H9 (cell line): ENCODE measurements around the gene TMEFF2. TPM values are rescaled to one million over a fixed set of nuclear protein-coding genes. Genes with fewer than 3 reads are reported as not detected.

Experiments
- DNase-seq: peaks from one replicate; pipeline ENCODE4 v3.0.0-alpha.2; 2017
- H2AFZ ChIP-seq: one replicate; pipeline ENCODE4 v1.6.1; 2013; ENCODE audit warnings: mild to moderate bottlenecking, low read length, control low read depth, moderate library complexity
- H2AK5ac ChIP-seq: 2 replicates; pipeline ENCODE4 v1.6.1; 2013; ENCODE audit warnings: low read length, control low read depth, mixed read lengths; ENCODE audit not compliant: insufficient read length
- H2BK120ac ChIP-seq: one replicate; pipeline ENCODE4 v1.6.1; 2013; ENCODE audit warnings: low read depth, mild to moderate bottlenecking, low read length, control low read depth, inconsistent platforms; ENCODE audit not compliant: poor library complexity, severe bottlenecking
- H2BK12ac ChIP-seq: 2 replicates; pipeline ENCODE4 v1.6.1; 2013; ENCODE audit warnings: low read length, control low read depth, mixed read lengths, low read depth; ENCODE audit not compliant: insufficient read length
- H2BK15ac ChIP-seq: 2 replicates; pipeline ENCODE4 v1.6.1; 2013; ENCODE audit warnings: low read depth, low read length, control low read depth
- H2BK20ac ChIP-seq: one replicate; pipeline ENCODE4 v1.6.1; 2013; ENCODE audit warnings: low read depth, mild to moderate bottlenecking, low read length, control low read depth, inconsistent platforms; ENCODE audit not compliant: poor library complexity, severe bottlenecking
- H2BK5ac ChIP-seq: 2 replicates; pipeline ENCODE4 v1.6.1; 2013; ENCODE audit warnings: low read length, control low read depth, mixed read lengths; ENCODE audit not compliant: insufficient read length
- H3K14ac ChIP-seq: 2 replicates; pipeline ENCODE4 v1.6.1; 2013; ENCODE audit warnings: low read length, control low read depth; ENCODE audit not compliant: insufficient read depth
- H3K18ac ChIP-seq: 2 replicates; pipeline ENCODE4 v1.6.1; 2013; ENCODE audit warnings: low read depth, mild to moderate bottlenecking, mixed read lengths, low read length, control low read depth; ENCODE audit not compliant: insufficient read length
- H3K23ac ChIP-seq: 2 replicates; pipeline ENCODE4 v1.6.1; 2013; ENCODE audit warnings: low read length, control low read depth, mixed read lengths, low read depth; ENCODE audit not compliant: insufficient read length
- H3K23me2 ChIP-seq: 2 replicates; pipeline ENCODE4 v1.6.1; 2013; ENCODE audit warnings: low read depth, mild to moderate bottlenecking, mixed read lengths, low read length, control low read depth; ENCODE audit not compliant: insufficient read length, poor library complexity, severe bottlenecking
- H3K27ac ChIP-seq: 2 replicates; pipeline ENCODE4 v1.5.1; 2013; ENCODE audit warnings: low read length, control low read depth, mixed read lengths, low read depth; ENCODE audit not compliant: insufficient read length
- H3K27me3 ChIP-seq: 2 replicates; pipeline ENCODE4 v1.6.1; 2013; ENCODE audit warnings: low read length, control low read depth, inconsistent platforms; ENCODE audit not compliant: insufficient read depth
- H3K4ac ChIP-seq: 2 replicates; pipeline ENCODE4 v1.6.1; 2013; ENCODE audit warnings: low read depth, mild to moderate bottlenecking, control low read depth, inconsistent platforms, low read length, moderate library complexity
- H3K4me1 ChIP-seq: 2 replicates; pipeline ENCODE4 v1.6.1; 2013; ENCODE audit warnings: low read length, control low read depth, inconsistent platforms; ENCODE audit not compliant: insufficient read depth
- H3K4me2 ChIP-seq: 2 replicates; pipeline ENCODE4 v1.6.1; 2013; ENCODE audit warnings: low read length, control low read depth, mixed read lengths; ENCODE audit not compliant: insufficient read length, insufficient read depth
- H3K56ac ChIP-seq: 2 replicates; pipeline ENCODE4 v1.6.1; 2013; ENCODE audit warnings: low read depth, mild to moderate bottlenecking, mixed read lengths, low read length, control low read depth; ENCODE audit not compliant: insufficient read length
- H3K79me1 ChIP-seq: 2 replicates; pipeline ENCODE4 v1.6.1; 2013; ENCODE audit warnings: low read depth, mild to moderate bottlenecking, moderate library complexity, low read length, control low read depth, inconsistent platforms; ENCODE audit not compliant: insufficient read depth, poor library complexity, severe bottlenecking
- H3K79me2 ChIP-seq: 2 replicates; pipeline ENCODE4 v1.6.1; 2013; ENCODE audit warnings: low read length, control low read depth, inconsistent platforms; ENCODE audit not compliant: insufficient read depth
- H3K9ac ChIP-seq: 2 replicates; pipeline ENCODE4 v1.6.1; 2013; ENCODE audit warnings: low read length, control low read depth, mixed read lengths; ENCODE audit not compliant: insufficient read length; ENCODE audit errors: extremely low read depth
- H3K9me3 ChIP-seq: one replicate; pipeline ENCODE4 v1.6.1; 2013; ENCODE audit warnings: low read depth, low read length, inconsistent platforms; ENCODE audit not compliant: control insufficient read depth
- H3T11ph ChIP-seq: one replicate; pipeline ENCODE4 v1.6.1; 2013; ENCODE audit warnings: mild to moderate bottlenecking, low read length, control low read depth, inconsistent platforms
- H4K20me1 ChIP-seq: one replicate; pipeline ENCODE4 v1.6.1; 2013; ENCODE audit not compliant: control insufficient read depth, insufficient read length, insufficient read depth
- H4K5ac ChIP-seq: 2 replicates; pipeline ENCODE4 v1.6.1; 2013; ENCODE audit warnings: low read depth, mild to moderate bottlenecking, mixed read lengths, low read length, control low read depth; ENCODE audit not compliant: insufficient read length
- H4K8ac ChIP-seq: replicated peaks from 2 replicates; pipeline ENCODE4 v1.6.1; 2013; ENCODE audit warnings: low read length, control low read depth, mixed read lengths, low read depth; ENCODE audit not compliant: insufficient read length
- H4K91ac ChIP-seq: 2 replicates; pipeline ENCODE4 v1.6.1; 2013; ENCODE audit warnings: low read depth, mild to moderate bottlenecking, moderate library complexity, mixed read lengths, low read length, control low read depth; ENCODE audit not compliant: insufficient read length
- H3K27ac Mint-ChIP-seq, 3 experiments: 2 replicates in 2 of 3; 3 replicates in 1 of 3; pipeline ENCODE4 v1.8.0; 2020 to 2021; ENCODE audit warnings: mixed read lengths in 3 of 3, mild to moderate bottlenecking in 1 of 3, moderate library complexity in 1 of 3
- H3K27me3 Mint-ChIP-seq: 2 replicates; pipeline ENCODE4 v1.8.0; 2021; ENCODE audit warnings: low read depth, mild to moderate bottlenecking, moderate library complexity, mixed read lengths
- H3K36me3 Mint-ChIP-seq, 3 experiments: 2 replicates in 2 of 3; 3 replicates in 1 of 3; pipeline ENCODE4 v1.8.0; 2020 to 2021; ENCODE audit warnings: low read depth in 3 of 3, mixed read lengths in 3 of 3; ENCODE audit not compliant: insufficient read depth in 1 of 3
- H3K4me1 Mint-ChIP-seq, 2 experiments: 2 replicates each; pipeline ENCODE4 v1.8.0; 2020; ENCODE audit warnings: mixed read lengths in 2 of 2
- H3K4me3 Mint-ChIP-seq, 2 experiments: 2 replicates in 1 of 2; 3 replicates in 1 of 2; pipeline ENCODE4 v1.8.0; 2020 to 2021; ENCODE audit warnings: mild to moderate bottlenecking in 2 of 2, mixed read lengths in 2 of 2, moderate library complexity in 1 of 2
- H3K9me3 Mint-ChIP-seq, 2 experiments: 2 replicates in 1 of 2; 3 replicates in 1 of 2; pipeline ENCODE4 v1.8.0; 2020; ENCODE audit warnings: mild to moderate bottlenecking in 2 of 2, mixed read lengths in 2 of 2, moderate library complexity in 1 of 2
- CTCF ChIP-seq: fragments of 200-600 bp; sonication (generic); conservative IDR thresholded peaks from 3 replicates; pipeline ENCODE4 v1.8.0; 2021; ENCODE audit warnings: antibody characterized with exemption, mild to moderate bottlenecking
- WGBS: extraction: QIAGEN DNeasy Blood & Tissue Kit; methylation state at CpG from one replicate; pipeline ENCODE4 v1.1.7; 2013; ENCODE audit warnings: missing lambda C conversion rate, low lambda C conversion rate, mixed read lengths; ENCODE audit not compliant: insufficient read length; ENCODE audit errors: extremely low coverage; 5-methylcytosine and 5-hydroxymethylcytosine counted together
- total RNA-seq: library from RNA; stranded (reverse); gene quantifications from 2 replicates; pipeline ENCODE4 v1.2.1, GENCODE V29; 2021

TMEFF2 gene
- total RNA-seq, 1 experiment from 2014 or later, result 0.39 TPM

DNA sequence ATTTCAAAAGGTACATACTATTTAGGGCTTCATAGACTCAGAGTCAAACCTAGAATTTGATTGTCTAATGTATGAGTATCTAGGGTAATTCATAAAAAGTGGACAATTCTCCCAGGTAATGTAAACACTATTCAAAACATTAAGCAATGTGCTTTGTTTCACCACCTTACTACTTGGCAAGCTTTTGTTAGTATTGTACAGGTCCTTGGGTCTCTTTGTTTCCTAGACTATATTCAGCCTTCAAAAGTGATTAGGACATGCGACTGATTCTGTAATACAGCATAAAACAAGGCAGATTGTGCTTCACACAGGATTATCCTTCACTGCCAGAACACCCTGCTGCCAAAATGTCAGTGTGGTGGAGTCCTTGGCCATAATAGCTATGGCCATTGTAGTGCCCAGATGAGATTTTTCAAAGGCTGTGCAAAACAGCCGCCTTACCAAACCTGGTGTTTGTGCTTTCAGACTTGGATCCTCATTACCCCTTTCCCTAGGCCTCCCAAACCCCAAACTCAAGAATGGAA, 257.8 kb downstream of the TMEFF2 start:
- no peak overlapping the region for H4K91ac ChIP-seq
- H3K27ac ChIP-seq, result no peak overlapping the region
- H3K79me2 ChIP-seq, result no peaks in the 10 kb centered on the region
- no peak overlapping the region for H2BK5ac ChIP-seq
- H4K5ac ChIP-seq, result no peak overlapping the region
- H3K4me2 ChIP-seq, result no peak overlapping the region
- no peaks in the 10 kb centered on the region for H4K20me1 ChIP-seq
- H3K23ac ChIP-seq, result no peak overlapping the region
- no peaks in the 10 kb centered on the region for H3K9me3 ChIP-seq
- H2AFZ ChIP-seq, result no peak overlapping the region
- H3K27me3 Mint-ChIP-seq, result peaks cover 1% of the 10 kb centered on the region; the same call in 1 of the 2 replicates
- H2AK5ac ChIP-seq, result no peak overlapping the region
- no peak overlapping the region for H2BK12ac ChIP-seq
- no peaks in the 10 kb centered on the region for H3K23me2 ChIP-seq
- H3K4me1 Mint-ChIP-seq, result peaks cover 9% of the 10 kb centered on the region in 2 experiments
- WGBS, result no CpG with 5 or more reads among the region's 2 CpGs
- no peak overlapping the region for H3K27ac Mint-ChIP-seq
- no peak for TF ChIP-seq CTCF
- DNase-seq, result no peak
- H3K79me1 ChIP-seq, result no peaks in the 10 kb centered on the region
- no peak overlapping the region for H3K14ac ChIP-seq
- H2BK120ac ChIP-seq, result no peak overlapping the region
- no peak overlapping the region for H2BK15ac ChIP-seq
- H2BK20ac ChIP-seq, result no peak overlapping the region
- no peak overlapping the region for H3K4ac ChIP-seq
- no peak overlapping the region for H3K4me3 Mint-ChIP-seq
- H3K56ac ChIP-seq, result no peak overlapping the region
- H3K36me3 Mint-ChIP-seq, result no peaks in the 10 kb centered on the region; a peak in 1 of 7 replicates
- no peak overlapping the region for H3K9ac ChIP-seq
- no peaks in the 10 kb centered on the region for H3K27me3 ChIP-seq
- no peak overlapping the region for H3K18ac ChIP-seq
- H3K9me3 Mint-ChIP-seq, result no peaks in the 10 kb centered on the region
- H4K8ac ChIP-seq, result no peak overlapping the region
- no peak overlapping the region for H3T11ph ChIP-seq
- H3K4me1 ChIP-seq, result 0 out of 2 replicates have a peak, but pooled peaks cover 2% of the 10 kb centered on the region
